Measurements from ENCODE around the gene LRRTM4.

LRRTM4 gene

GRCh38 chr2:77325395-77325794 lies 196.8 kb downstream of the LRRTM4 start:
- no peak overlapping the region for H3K4me3 ChIP-seq (ENCODE audit: low read depth, low read length)

GRCh38 chr2:77322431-77322830 lies 199.7 kb downstream of the LRRTM4 start:
- H3K4me3 ChIP-seq (ENCODE audit: low read depth, low read length) = no peak overlapping the region

DNA sequence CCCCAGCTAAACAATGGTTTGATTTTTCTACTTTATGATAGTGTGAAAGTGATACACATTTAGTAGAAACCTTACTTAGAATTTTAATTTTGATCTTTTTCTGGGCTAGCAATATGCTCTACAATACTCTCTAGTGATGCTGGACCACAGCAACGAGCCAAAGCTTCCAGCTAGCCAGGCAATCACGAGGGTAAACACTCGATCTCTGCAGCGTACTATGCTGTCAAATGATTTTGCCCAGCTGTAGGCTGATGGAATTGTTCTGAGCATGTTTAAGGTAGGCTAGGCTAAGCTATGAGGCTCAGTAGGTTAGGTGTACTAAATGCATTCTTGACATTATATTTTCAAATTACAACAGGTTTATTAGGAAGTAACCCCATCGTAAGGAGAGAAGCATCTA lies 207.5 kb downstream of the LRRTM4 start:
- H3K4me3 ChIP-seq (ENCODE audit: low read depth, low read length) = no peak overlapping the region

- no peak overlapping the region for H3K4me3 ChIP-seq (ENCODE audit: low read depth, low read length)
Measured at GRCh38 chr2:77310416-77310815, 211.8 kb downstream of the LRRTM4 start.

GRCh38 chr2:77309725-77310124 lies 212.5 kb downstream of the LRRTM4 start:
- H3K4me3 ChIP-seq (ENCODE audit: low read depth, low read length) = no peak overlapping the region

DNA sequence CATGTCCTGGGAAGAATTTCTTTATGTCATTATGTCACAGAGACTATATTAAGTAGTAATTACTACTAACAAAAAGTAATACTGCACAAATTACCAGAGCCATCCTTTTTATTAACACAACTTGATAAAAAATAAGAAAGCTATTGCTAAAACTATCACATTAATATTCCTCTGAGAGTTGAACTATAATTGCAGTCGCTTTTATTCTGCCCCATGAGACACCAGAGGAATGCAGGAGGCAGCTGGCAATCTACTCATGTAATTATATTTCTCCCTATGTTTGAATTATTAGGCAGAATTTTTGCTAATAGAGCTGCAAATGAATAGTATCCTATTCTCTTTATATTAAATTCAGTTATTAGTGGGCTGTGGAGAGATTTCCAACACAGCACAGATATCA lies 220.7 kb downstream of the LRRTM4 start:
- H3K4me3 ChIP-seq (ENCODE audit: low read depth, low read length) = no peak overlapping the region

GRCh38 chr2:77296791-77297190 lies 225.4 kb downstream of the LRRTM4 start:
- no peak overlapping the region for H3K4me3 ChIP-seq (ENCODE audit: low read depth, low read length)

- H3K4me3 ChIP-seq (ENCODE audit: low read depth, low read length) = no peak overlapping the region
Measured at GRCh38 chr2:77294474-77294873, 227.7 kb downstream of the LRRTM4 start.

DNA sequence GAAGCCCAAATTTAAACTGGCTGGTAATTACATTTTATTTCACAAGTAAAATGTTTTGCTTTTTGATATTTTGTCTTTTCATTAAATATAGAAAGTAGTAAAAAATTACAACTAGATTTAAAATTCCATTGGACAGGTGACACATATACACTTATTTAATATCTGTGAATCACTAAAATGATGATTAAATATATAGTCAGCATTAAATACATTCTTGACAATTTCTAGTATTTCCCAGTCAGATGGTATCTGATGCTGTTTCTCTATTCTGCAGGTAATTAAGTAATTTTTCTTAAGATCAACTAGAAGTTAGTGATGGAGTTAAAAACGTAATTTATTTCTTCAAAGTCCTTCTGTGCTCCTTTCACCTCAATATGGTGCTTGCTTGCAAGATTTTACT lies 237.8 kb downstream of the LRRTM4 start:
- no peak overlapping the region for H3K4me3 ChIP-seq (ENCODE audit: low read depth, low read length)

DNA sequence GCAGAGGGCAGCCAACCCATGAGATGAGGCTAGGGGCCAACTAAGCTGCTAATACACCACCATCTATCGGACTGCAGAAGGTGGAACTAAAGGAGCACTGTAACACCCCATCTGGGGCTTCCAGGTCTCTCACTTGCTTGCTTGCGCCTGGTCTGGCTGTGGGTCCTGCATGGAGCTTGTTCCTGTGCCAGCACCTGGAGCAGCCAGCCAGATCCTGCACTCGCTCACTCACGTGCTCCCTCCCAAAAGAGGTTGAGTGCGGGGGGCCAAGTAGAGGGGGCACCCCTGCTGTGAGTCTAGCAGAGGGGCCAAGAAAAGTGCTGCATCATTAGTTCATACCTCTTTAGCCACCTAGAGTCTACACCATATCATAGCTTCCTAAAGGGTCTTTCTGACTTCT lies 250.9 kb downstream of the LRRTM4 start:
- H3K4me3 ChIP-seq (ENCODE audit: low read depth, low read length) = no peak overlapping the region

DNA sequence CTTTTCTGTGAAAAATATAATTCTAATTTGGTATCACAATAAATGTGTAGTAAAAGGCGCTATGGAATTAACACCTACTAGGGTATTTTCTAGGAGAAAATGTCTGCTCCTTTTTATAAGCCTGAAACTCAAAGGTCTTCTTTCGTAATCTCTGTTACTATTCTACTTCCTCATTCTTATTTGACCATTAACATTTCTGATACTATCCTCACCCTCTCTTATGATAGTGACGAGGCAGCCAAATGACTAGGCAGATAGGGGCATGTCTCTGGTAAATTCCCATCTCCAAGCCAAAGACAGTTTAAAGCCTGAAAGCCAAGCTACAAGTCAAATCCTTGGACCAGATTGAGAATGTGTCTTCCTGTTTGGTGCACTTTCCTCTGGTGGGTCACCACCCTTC lies 251.7 kb downstream of the LRRTM4 start:
- no peak overlapping the region for H3K4me3 ChIP-seq (ENCODE audit: low read depth, low read length)

DNA sequence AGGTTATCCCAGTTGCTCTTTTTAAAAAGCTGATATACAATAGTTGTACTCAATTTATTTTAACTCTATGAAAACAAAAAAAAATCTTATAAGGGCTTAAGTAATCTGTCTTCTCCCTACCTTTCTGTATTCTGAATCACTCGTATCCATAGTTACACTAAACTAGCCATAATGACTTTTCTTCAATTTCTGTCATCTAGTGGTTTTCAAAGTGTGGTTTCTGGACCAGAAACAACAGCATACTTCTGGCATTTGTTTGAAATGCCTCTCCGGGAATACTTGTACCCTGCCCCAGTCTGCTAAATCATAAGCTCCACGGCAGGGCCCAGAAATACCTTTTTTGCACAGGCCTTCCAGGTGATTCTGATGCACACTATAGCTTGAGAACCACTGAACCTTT lies 253.6 kb downstream of the LRRTM4 start:
- H3K4me3 ChIP-seq (ENCODE audit: low read depth, low read length) = no peak overlapping the region

DNA sequence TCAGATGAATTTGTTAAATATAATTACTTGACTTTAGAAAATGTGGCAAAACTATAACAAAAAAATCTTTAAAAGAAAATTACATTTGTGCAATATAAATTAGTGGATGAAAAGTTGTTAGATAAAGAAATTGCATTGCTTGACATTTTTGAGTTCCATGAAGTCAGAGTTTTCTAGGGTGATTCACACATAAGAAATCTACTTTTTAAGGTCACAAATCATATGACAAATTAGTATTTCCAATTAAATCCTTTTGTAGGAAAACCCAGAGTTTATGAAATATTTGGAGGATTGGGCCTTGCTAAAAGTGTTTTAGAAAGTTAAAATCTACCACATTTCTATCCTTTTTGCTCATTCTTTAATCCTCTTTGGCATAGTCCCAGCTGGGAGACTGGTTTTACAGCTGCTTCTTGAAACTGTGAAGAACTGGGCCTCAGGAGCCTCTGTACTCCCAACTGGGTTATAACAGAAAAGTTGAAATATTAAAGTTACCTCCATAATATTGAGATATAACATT lies 289.2 kb downstream of the LRRTM4 start:
- H3K4me3 ChIP-seq (ENCODE audit: low read depth, low read length) = no peak overlapping the region

DNA sequence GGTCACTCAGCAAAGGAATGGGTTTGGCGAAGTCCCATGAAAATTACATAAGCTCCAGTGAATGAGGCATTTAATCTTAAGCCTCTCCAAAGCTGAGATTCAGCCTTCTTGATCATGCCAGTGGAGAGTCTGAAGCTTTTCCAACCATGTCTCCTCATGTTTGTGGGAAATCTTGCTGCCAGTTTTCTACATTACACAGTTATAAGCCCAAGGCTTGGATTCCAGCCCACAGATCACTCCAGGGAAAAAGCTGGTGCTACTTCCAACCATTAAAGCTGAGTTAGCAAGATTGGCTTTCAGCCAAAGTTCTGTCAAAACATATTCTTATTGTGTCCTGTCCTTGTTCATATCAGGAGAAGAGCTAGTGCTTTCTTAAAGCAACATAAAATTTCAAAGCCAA lies 293.8 kb downstream of the LRRTM4 start:
- no peak overlapping the region for H3K4me3 ChIP-seq (ENCODE audit: low read depth, low read length)

DNA sequence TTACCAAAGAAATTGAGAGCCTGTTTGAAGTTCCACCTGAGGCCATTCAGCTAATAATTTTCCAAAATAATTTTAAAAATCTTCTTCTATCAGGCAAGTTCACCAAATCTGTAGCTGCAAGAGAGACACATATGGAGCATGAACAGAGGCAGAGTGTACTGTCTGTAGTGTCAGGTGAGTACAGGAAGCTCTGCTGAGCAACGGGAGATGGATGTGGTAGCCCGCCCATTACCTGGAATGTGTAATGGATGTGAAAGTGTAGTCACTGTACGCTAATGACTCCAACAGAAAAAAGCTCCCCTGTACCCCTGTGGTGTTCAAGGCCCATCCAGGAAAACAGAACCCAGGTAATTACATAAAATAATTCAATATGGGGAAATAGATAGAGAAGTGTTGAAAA lies 311.5 kb downstream of the LRRTM4 start:
- H3K4me3 ChIP-seq (ENCODE audit: low read depth, low read length) = no peak overlapping the region

DNA sequence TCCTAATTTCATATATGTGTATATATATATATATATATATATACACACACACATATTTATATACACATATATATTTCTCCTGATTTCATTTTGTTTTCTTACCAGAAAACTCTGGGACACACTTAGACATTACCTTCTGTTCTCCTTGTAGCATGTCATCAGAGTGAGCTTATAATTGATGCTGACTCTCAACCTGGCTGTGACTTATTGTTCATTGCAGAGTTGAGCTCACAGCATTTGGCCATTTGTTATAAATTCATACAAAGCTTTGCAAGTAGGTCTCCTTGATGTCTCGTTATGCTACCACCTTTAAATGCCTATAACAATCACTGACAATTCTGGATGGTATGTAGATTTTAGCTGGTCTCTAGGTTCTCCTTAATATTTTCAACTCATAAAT lies 314.8 kb downstream of the LRRTM4 start:
- H3K4me3 ChIP-seq (ENCODE audit: low read depth, low read length) = no peak overlapping the region

- H3K4me3 ChIP-seq (ENCODE audit: low read depth, low read length) = no peak overlapping the region
Measured at GRCh38 chr2:77201755-77202154, 320.4 kb downstream of the LRRTM4 start.

- H3K4me3 ChIP-seq (ENCODE audit: low read depth, low read length) = no peak overlapping the region
Measured at GRCh38 chr2:77199411-77199810, 322.8 kb downstream of the LRRTM4 start.

GRCh38 chr2:77193858-77194448 lies 328.2 kb downstream of the LRRTM4 start:
- no peak overlapping the region for H3K4me3 ChIP-seq (ENCODE audit: low read depth, low read length)

GRCh38 chr2:77192811-77193289 lies 329.3 kb downstream of the LRRTM4 start:
- no peak overlapping the region for H3K4me3 ChIP-seq (ENCODE audit: low read depth, low read length)

DNA sequence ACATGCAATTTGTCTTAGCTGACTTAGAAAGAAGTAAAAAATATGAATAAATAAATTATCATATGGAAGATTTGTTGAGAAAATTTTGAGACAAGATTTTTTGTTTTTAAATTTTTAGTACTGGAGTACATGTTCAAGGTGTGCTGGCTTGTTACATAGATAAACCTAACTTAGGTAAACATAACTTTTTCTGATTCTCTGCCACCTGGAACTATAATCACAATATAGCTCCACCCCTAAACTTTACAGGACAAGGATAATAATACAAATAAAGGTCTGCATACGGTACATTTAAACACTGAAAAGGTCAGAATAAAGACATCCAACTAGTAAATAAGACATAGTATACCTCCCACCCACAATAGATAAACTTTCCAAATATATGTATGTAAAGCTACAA lies 330.5 kb downstream of the LRRTM4 start:
- H3K4me3 ChIP-seq (ENCODE audit: low read depth, low read length) = no peak overlapping the region

- H3K4me3 ChIP-seq (ENCODE audit: low read depth, low read length) = no peak overlapping the region
Measured at GRCh38 chr2:77190721-77191346, 331.3 kb downstream of the LRRTM4 start.

DNA sequence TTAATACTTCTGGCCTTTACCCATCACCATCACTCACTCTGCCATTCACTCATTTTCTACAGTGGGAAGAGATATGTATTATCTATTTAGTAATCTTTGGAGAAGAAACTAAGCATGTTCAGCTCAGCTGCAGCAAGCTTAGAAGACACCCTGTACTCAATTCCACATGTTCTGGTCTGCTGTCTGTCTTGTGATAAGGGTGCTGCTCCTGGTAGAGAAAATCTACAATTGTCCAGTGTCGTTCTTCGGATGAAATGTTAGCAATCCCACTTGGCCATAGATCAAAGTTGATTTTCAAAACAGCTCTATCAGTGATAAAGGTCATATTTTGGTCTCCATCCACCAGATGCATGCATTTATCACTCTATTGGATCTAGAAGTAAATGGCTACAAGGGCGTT lies 337.1 kb downstream of the LRRTM4 start:
- H3K4me3 ChIP-seq (ENCODE audit: low read depth, low read length) = no peak overlapping the region
